IMR-90 (cell line): ENCODE results near the gene AGXT. TPM values are rescaled to one million over a fixed set of nuclear protein-coding genes. Genes with fewer than 3 reads are reported as not detected.

Experiments
- ATAC-seq: fragments of 200-7000 bp; cut with Tn5 transposase; 2 replicates; pipeline ENCODE4 v1.9.1; 2020; ENCODE audit warnings: low read depth, mild to moderate bottlenecking, moderate library complexity
- BruUV-seq: library from RNA; stranded (reverse); fragments of 400-500 nt; replicated peaks from 2 replicates; lab custom pipeline; 2021; lab: Mats Ljungman, UMichigan
- CTCF ChIA-PET: fragments of 300-600 bp; formaldehyde crosslinking; extraction: SDS; loops from one replicate; lab custom pipeline; 2021; ENCODE audit warnings: antibody characterized with exemption; lab: Yijun Ruan, JAX
- POLR2A ChIA-PET: fragments of 300-600 bp; sonication (Branson Sonifier 250); formaldehyde crosslinking; loops from one replicate; lab custom pipeline; 2022; ENCODE audit warnings: antibody characterized with exemption; ENCODE audit not compliant: unreplicated experiment; lab: Charles Lee
- DNase-seq: peaks from one replicate; pipeline ENCODE4 v3.0.0; 2013
- H2AFZ ChIP-seq: replicated peaks from 2 replicates; pipeline ENCODE3; 2013; ENCODE audit warnings: low read length, mild to moderate bottlenecking; ENCODE audit not compliant: poor library complexity
- H2AK5ac ChIP-seq: 2 replicates; pipeline ENCODE4 v1.6.1; 2013; ENCODE audit warnings: low read depth, low read length, inconsistent platforms
- H2AK9ac ChIP-seq: replicated peaks from 2 replicates; pipeline ENCODE3; 2013; ENCODE audit warnings: mild to moderate bottlenecking, low read depth, low read length, moderate library complexity; ENCODE audit not compliant: poor library complexity
- H2BK120ac ChIP-seq: 2 replicates; pipeline ENCODE4 v1.6.1; 2013; ENCODE audit warnings: low read depth, low read length, inconsistent platforms
- H2BK15ac ChIP-seq: 3 replicates; pipeline ENCODE4 v1.6.1; 2013; ENCODE audit warnings: low read depth, low read length, inconsistent platforms
- H2BK20ac ChIP-seq: 2 replicates; pipeline ENCODE4 v1.6.1; 2013; ENCODE audit warnings: low read depth, mild to moderate bottlenecking, inconsistent platforms, low read length, moderate library complexity
- H2BK5ac ChIP-seq: 2 replicates; pipeline ENCODE4 v1.6.1; 2013; ENCODE audit warnings: mild to moderate bottlenecking, low read depth, low read length, inconsistent platforms; ENCODE audit not compliant: poor library complexity, severe bottlenecking
- H3K14ac ChIP-seq: replicated peaks from 2 replicates; pipeline ENCODE4 v1.6.1; 2013; ENCODE audit warnings: low read depth, low read length, inconsistent platforms
- H3K18ac ChIP-seq: 2 replicates; pipeline ENCODE4 v1.6.1; 2013; ENCODE audit warnings: low read depth, low read length, control low read depth
- H3K23ac ChIP-seq: 2 replicates; pipeline ENCODE4 v1.6.1; 2013; ENCODE audit warnings: low read depth, low read length, inconsistent platforms
- H3K27ac ChIP-seq: 2 replicates; pipeline ENCODE4 v1.5.1; 2013; ENCODE audit warnings: mild to moderate bottlenecking, control low read depth, low read length; ENCODE audit not compliant: insufficient read depth
- H3K27me3 ChIP-seq: 2 replicates; pipeline ENCODE4 v1.6.1; 2013; ENCODE audit warnings: low read length; ENCODE audit not compliant: control insufficient read depth, insufficient read depth
- H3K36me3 ChIP-seq: 2 replicates; pipeline ENCODE4 v1.6.1; 2013; ENCODE audit warnings: low read length, mixed read lengths; ENCODE audit not compliant: control insufficient read depth, insufficient read depth
- H3K4ac ChIP-seq: 2 replicates; pipeline ENCODE4 v1.6.1; 2013; ENCODE audit warnings: low read depth, low read length, inconsistent platforms
- H3K4me1 ChIP-seq: 2 replicates; pipeline ENCODE4 v1.6.1; 2013; ENCODE audit warnings: low read length, mixed read lengths; ENCODE audit not compliant: control insufficient read depth, insufficient read depth
- H3K4me2 ChIP-seq: 2 replicates; pipeline ENCODE4 v1.6.1; 2013; ENCODE audit warnings: low read depth, mild to moderate bottlenecking, control low read depth, low read length, moderate library complexity
- H3K4me3 ChIP-seq: 2 replicates; pipeline ENCODE4 v1.5.1; 2013; ENCODE audit warnings: low read depth, mild to moderate bottlenecking, control low read depth, low read length, moderate library complexity; ENCODE audit not compliant: insufficient read depth
- H3K56ac ChIP-seq: 2 replicates; pipeline ENCODE4 v1.6.1; 2013; ENCODE audit warnings: low read length, inconsistent platforms; ENCODE audit not compliant: insufficient read depth; ENCODE audit errors: extremely low read depth
- H3K79me1 ChIP-seq, 2 experiments: 2 replicates each; pipeline ENCODE4 v1.6.1; 2013; ENCODE audit warnings: low read length in 2 of 2, inconsistent platforms in 1 of 2, low read depth in 1 of 2
- H3K9ac ChIP-seq: 2 replicates; pipeline ENCODE4 v1.6.1; 2013; ENCODE audit warnings: low read depth, low read length, control low read depth
- H3K9me1 ChIP-seq: 2 replicates; pipeline ENCODE4 v1.6.1; 2013; ENCODE audit warnings: low read length, inconsistent platforms; ENCODE audit not compliant: insufficient read depth
- H3K9me3 ChIP-seq: 2 replicates; pipeline ENCODE4 v1.6.1; 2013; ENCODE audit warnings: low read length; ENCODE audit not compliant: control insufficient read depth, insufficient read depth
- H4K20me1 ChIP-seq: 2 replicates; pipeline ENCODE4 v1.6.1; 2013; ENCODE audit warnings: low read length, inconsistent platforms; ENCODE audit not compliant: insufficient read depth
- H4K5ac ChIP-seq: 2 replicates; pipeline ENCODE4 v1.6.1; 2013; ENCODE audit warnings: mild to moderate bottlenecking, low read depth, low read length, control low read depth
- H4K8ac ChIP-seq, 2 experiments: 2 replicates each; pipeline ENCODE4 v1.6.1; 2013; ENCODE audit warnings: low read depth in 2 of 2, low read length in 2 of 2, control low read depth in 1 of 2, inconsistent platforms in 1 of 2
- H4K91ac ChIP-seq: 2 replicates; pipeline ENCODE4 v1.6.1; 2013; ENCODE audit warnings: low read depth, low read length, inconsistent platforms; ENCODE audit not compliant: insufficient read depth
- BHLHE40 ChIP-seq: fragments of 150-350 bp; IDR thresholded peaks from 2 replicates; pipeline ENCODE4 v1.6.1; 2016; ENCODE audit warnings: mild to moderate bottlenecking, low read depth, low read length
- CEBPB ChIP-seq: IDR thresholded peaks from 2 replicates; pipeline ENCODE4 v1.6.1; 2012; ENCODE audit warnings: low read depth, low read length, improper control_type of control experiment
- CHD1 ChIP-seq: IDR thresholded peaks from 2 replicates; pipeline ENCODE4 v1.6.1; 2012; ENCODE audit warnings: low read depth, low read length, improper control_type of control experiment
- CTCF ChIP-seq: conservative IDR thresholded peaks from 2 replicates; pipeline ENCODE4 v1.5.1; 2012; ENCODE audit warnings: mild to moderate bottlenecking, low read depth, low read length, improper control_type of control experiment
- ELK1 ChIP-seq: fragments of 150-350 bp; IDR thresholded peaks from 2 replicates; pipeline ENCODE4 v1.6.1; 2016; ENCODE audit warnings: low read depth, mild to moderate bottlenecking, low read length, moderate library complexity, borderline replicate concordance
- FOS ChIP-seq: fragments of 150-350 bp; IDR thresholded peaks from 2 replicates; pipeline ENCODE4 v1.6.1; 2016; ENCODE audit warnings: low read depth, low read length
- MAFK ChIP-seq: IDR thresholded peaks from 2 replicates; pipeline ENCODE4 v1.6.1; 2012; ENCODE audit warnings: low read depth, low read length, improper control_type of control experiment
- MAZ ChIP-seq: IDR thresholded peaks from 2 replicates; pipeline ENCODE4 v1.6.1; 2012; ENCODE audit warnings: low read depth, mild to moderate bottlenecking, low read length, improper control_type of control experiment, moderate library complexity, borderline replicate concordance
- MXI1 ChIP-seq: IDR thresholded peaks from 2 replicates; pipeline ENCODE4 v1.6.1; 2012; ENCODE audit warnings: low read depth, mild to moderate bottlenecking, low read length, moderate library complexity, borderline replicate concordance
- NFE2L2 ChIP-seq: fragments of 150-350 bp; IDR thresholded peaks from 2 replicates; pipeline ENCODE4 v1.6.1; 2016; ENCODE audit warnings: low read depth, mild to moderate bottlenecking, low read length
- POLR2A ChIP-seq: IDR thresholded peaks from 2 replicates; pipeline ENCODE4 v1.6.1; 2012; ENCODE audit warnings: mild to moderate bottlenecking, low read depth, low read length
- RAD21 ChIP-seq: IDR thresholded peaks from 2 replicates; pipeline ENCODE4 v1.6.1; 2012; ENCODE audit warnings: low read length, improper control_type of control experiment
- RCOR1 ChIP-seq: IDR thresholded peaks from 2 replicates; pipeline ENCODE4 v1.6.1; 2012; ENCODE audit warnings: mild to moderate bottlenecking, low read length, improper control_type of control experiment; ENCODE audit not compliant: insufficient replicate concordance
- RFX5 ChIP-seq: IDR thresholded peaks from 2 replicates; pipeline ENCODE4 v1.8.0; 2012; ENCODE audit warnings: low read depth, mild to moderate bottlenecking, low read length, moderate library complexity
- SMC3 ChIP-seq: fragments of 150-350 bp; IDR thresholded peaks from 2 replicates; pipeline ENCODE4 v1.6.1; 2016; ENCODE audit warnings: low read depth, mild to moderate bottlenecking, antibody characterized with exemption, low read length, moderate library complexity
- USF2 ChIP-seq: fragments of 150-350 bp; IDR thresholded peaks from 2 replicates; pipeline ENCODE4 v1.6.1; 2017; ENCODE audit warnings: mild to moderate bottlenecking, antibody characterized with exemption, low read length, low read depth
- WGBS, 2 experiments: methylation state at CpG; one replicate each; pipeline versions ENCODE4 v1.1.5 to v1.1.7; 2013; ENCODE audit warnings: missing lambda C conversion rate in 2 of 2; ENCODE audit not compliant: insufficient read length in 1 of 2; ENCODE audit errors: extremely low coverage in 2 of 2; 5-methylcytosine and 5-hydroxymethylcytosine counted together
- dilution Hi-C: fragments of 300-500 bp; cut with HindIII; formaldehyde crosslinking; loops from one replicate; pipeline ENCODE4 v1.14.3; 2018; ENCODE audit warnings: low sequenced_read_pairs; ENCODE audit not compliant: unreplicated experiment
- in situ Hi-C: fragments of 300-500 bp; cut with MboI; formaldehyde crosslinking; loops from 3 replicates; pipeline ENCODE4 v1.14.3; 2019; ENCODE audit warnings: low sequenced_read_pairs, inconsistent platforms, mixed read lengths
- intact Hi-C: fragments of 100-400 bp; cut with micrococcal nuclease; formaldehyde crosslinking; loops from 2 replicates; pipeline ENCODE4 v1.10.0; 2022
- polyA plus RNA-seq, 3 experiments: library from polyadenylated mRNA; depleted of rRNA; stranded (reverse); fragments of >200 nt; gene quantifications; 2 replicates each; pipeline ENCODE4 v1.2.3, GENCODE V29; 2012; ENCODE audit warnings: low replicate concordance in 1 of 3
- total RNA-seq: library from RNA; depleted of rRNA; stranded (reverse); fragments of >200 nt; gene quantifications from 2 replicates; pipeline ENCODE4 v1.2.3, GENCODE V29; 2012

AGXT gene
- total and polyA plus RNA-seq, 2 of the 4 experiments (the other 2 are of a cell fraction): not detected

GRCh38 chr2:240879105-240879504 lies 10.5 kb downstream of the AGXT start:
- H3K4me3 ChIP-seq: no peak overlapping the region
- no peak overlapping the region for H3K4me2 ChIP-seq
- H4K20me1 ChIP-seq: no peaks in the 10 kb centered on the region
- H2AK9ac ChIP-seq: no peak overlapping the region
- H2AK5ac ChIP-seq: no peak overlapping the region
- H3K4me1 ChIP-seq: no peaks in the 10 kb centered on the region
- H2BK15ac ChIP-seq: no peak overlapping the region
- no peaks in the 10 kb centered on the region for H3K36me3 ChIP-seq
- TF ChIP-seq MXI1 (no peak), RAD21 (no peak), CHD1 (no peak), NFE2L2 (no peak), BHLHE40 (no peak), RFX5 (no peak), MAFK (no peak), CTCF (no peak), ELK1 (no peak), POLR2A (no peak), SMC3 (no peak), MAZ (no peak), USF2 (no peak), CEBPB (no peak), RCOR1 (no peak), FOS (no peak)
- H3K27me3 ChIP-seq: peaks cover 8% of the 10 kb centered on the region
- dilution Hi-C loops (no loop called here), in situ Hi-C loops (no loop called here), intact Hi-C loops (no loop called here)
- H3K27ac ChIP-seq: no peak overlapping the region
- no peak overlapping the region for H3K23ac ChIP-seq
- POLR2A ChIA-PET: no interaction called here
- H4K8ac ChIP-seq: no peak overlapping the region
- CTCF ChIA-PET: no interaction called here
- no peaks in the 10 kb centered on the region for H3K9me1 ChIP-seq
- DNase-seq (no peak), ATAC-seq (no peak)
- H3K9me3 ChIP-seq: no peaks in the 10 kb centered on the region
- no CpG with 5 or more reads among the region's 7 CpGs for WGBS, 2 experiments
- no peak overlapping the region for H2BK5ac ChIP-seq
- H4K91ac ChIP-seq: no peak overlapping the region
- H3K4ac ChIP-seq: no peak overlapping the region
- BruUV-seq: no TSS peak
- H3K79me1 ChIP-seq: no peaks in the 10 kb centered on the region
- no peak overlapping the region for H3K14ac ChIP-seq
- H2BK120ac ChIP-seq: no peak overlapping the region
- no peak overlapping the region for H3K9ac ChIP-seq
- H3K18ac ChIP-seq: no peak overlapping the region
- H2BK20ac ChIP-seq: no peak overlapping the region
- no peak overlapping the region for H4K5ac ChIP-seq
- no peak overlapping the region for H3K56ac ChIP-seq
- no peak overlapping the region for H2AFZ ChIP-seq
